Natural killer cell (primary cell): ENCODE results near the gene MTURN. TPM values are rescaled to one million over a fixed set of nuclear protein-coding genes. Genes with fewer than 3 reads are reported as not detected.
"Not testable (repeated sequence)": the region's sequence is repeated elsewhere in the genome, so short reads cannot be mapped to it uniquely, and the experiment has no call there.

Source experiments
- ATAC-seq, 3 donors: fragments of 150-1000 bp in 2 of 3; fragments of 200-7000 bp in 1 of 3; cut with Tn5 transposase; 1 replicate in 1 of 3; 2 replicates in 2 of 3; pipeline ENCODE4 v1.10.0; 2021; ENCODE audit warnings: mild to moderate bottlenecking in 2 of 3, moderate library complexity in 2 of 3
- DNase-seq, 2 donors: peaks; one replicate each; pipeline versions ENCODE4 v3.0.0 to v3.0.0-alpha.2; 2013 to 2021; ENCODE audit warnings: mixed read lengths in 1 of 2
- H3K27ac ChIP-seq: one replicate; pipeline ENCODE4 v1.5.1; 2013; ENCODE audit warnings: mild to moderate bottlenecking, low read length
- H3K27me3 ChIP-seq: one replicate; pipeline ENCODE4 v1.6.1; 2013; ENCODE audit warnings: low read length; ENCODE audit not compliant: control insufficient read depth, insufficient read depth
- H3K36me3 ChIP-seq: one replicate; pipeline ENCODE4 v1.6.1; 2013; ENCODE audit warnings: low read length; ENCODE audit not compliant: control insufficient read depth, insufficient read depth
- H3K4me1 ChIP-seq: one replicate; pipeline ENCODE4 v1.6.1; 2013; ENCODE audit warnings: low read length; ENCODE audit not compliant: control insufficient read depth, insufficient read depth
- H3K4me3 ChIP-seq: one replicate; pipeline ENCODE4 v1.5.1; 2013; ENCODE audit warnings: low read length
- H3K9me3 ChIP-seq: one replicate; pipeline ENCODE4 v1.6.1; 2013; ENCODE audit warnings: low read length; ENCODE audit not compliant: control insufficient read depth, insufficient read depth
- H3K27ac Mint-ChIP-seq, 2 donors: one replicate each; pipeline ENCODE4 v1.8.0; 2022; ENCODE audit warnings: mild to moderate bottlenecking in 2 of 2, mixed read lengths in 2 of 2, moderate library complexity in 1 of 2
- H3K27me3 Mint-ChIP-seq, 2 donors: one replicate each; pipeline ENCODE4 v1.8.0; 2022; ENCODE audit warnings: low read depth in 2 of 2, mixed read lengths in 2 of 2
- H3K36me3 Mint-ChIP-seq: one replicate; pipeline ENCODE4 v1.8.0; 2022; ENCODE audit warnings: mixed read lengths
- H3K4me1 Mint-ChIP-seq, 2 donors: one replicate each; pipeline ENCODE4 v1.8.0; 2022; ENCODE audit warnings: mixed read lengths in 2 of 2
- H3K4me3 Mint-ChIP-seq: one replicate; pipeline ENCODE4 v1.8.0; 2022; ENCODE audit warnings: mild to moderate bottlenecking, moderate library complexity, mixed read lengths
- H3K9me3 Mint-ChIP-seq, 2 donors: one replicate each; pipeline ENCODE4 v1.8.0; 2022; ENCODE audit warnings: mixed read lengths in 2 of 2
- WGBS: methylation state at CpG from one replicate; pipeline ENCODE4 v1.1.7; 2013; ENCODE audit warnings: missing lambda C conversion rate; ENCODE audit not compliant: insufficient coverage; 5-methylcytosine and 5-hydroxymethylcytosine counted together
- intact Hi-C: fragments of 100-400 bp; cut with micrococcal nuclease; formaldehyde crosslinking; loops from one replicate; pipeline ENCODE4 v1.14.2; 2022
- total RNA-seq, 4 donors: library from RNA; stranded (reverse); fragments of 120-200 nt in 1 of 4; gene quantifications; one replicate each; pipeline versions ENCODE4 v1.2.3 to v1.2.4, GENCODE V29; 2013 to 2022
- TF ChIP-seq, protein P1 (sequence below): fragments of 200-600 bp; IDR thresholded peaks from one replicate; pipeline ENCODE4 v1.8.0; 2022; ENCODE audit warnings: antibody characterized with exemption

Gene MTURN
- total RNA-seq, 3 donors from 2014 or later (not counting 1 experiment from before 2014, with no cell fraction given), result 31.6 to 37.3 (median 32.8) TPM

DNA sequence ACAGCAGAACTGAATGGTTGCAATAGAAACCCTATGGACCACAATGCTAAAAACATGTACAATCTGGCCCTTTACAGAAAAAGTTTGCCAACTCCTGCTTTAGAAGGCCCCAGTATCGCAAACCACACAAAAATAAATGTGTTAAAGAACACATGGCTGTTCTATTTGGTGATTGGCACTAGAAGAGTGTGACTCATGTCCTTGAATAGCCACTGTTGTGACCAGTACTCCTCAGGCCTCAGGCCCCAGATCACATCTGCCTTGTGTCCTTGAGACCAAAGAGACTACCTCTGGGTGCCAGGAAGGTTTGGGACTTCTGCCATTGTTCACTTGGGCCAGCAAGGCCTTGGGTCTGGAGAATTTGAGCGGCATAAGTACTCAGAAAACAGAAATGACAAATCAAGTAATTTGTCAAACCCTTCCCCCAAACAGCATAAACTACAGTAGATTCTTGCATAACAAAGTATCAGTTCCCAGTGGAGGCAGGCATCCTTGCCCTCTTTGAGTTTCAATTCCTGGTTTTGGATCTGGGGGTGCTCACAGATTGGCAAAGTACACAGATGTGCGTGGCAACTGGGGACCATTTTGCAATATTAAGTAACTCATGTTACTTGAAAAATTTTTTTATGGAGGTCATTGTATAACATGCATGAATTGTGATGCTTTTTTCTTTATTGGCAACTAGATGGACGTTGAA is 50.2 kb downstream of the MTURN start:
- Histone ChIP-seq H3K9me3 (peaks cover 8% of the 10 kb centered on the region), H3K27ac (peak overlapping the region; percentile 18), H3K27me3 (no peaks in the 10 kb centered on the region), H3K36me3 (no peaks in the 10 kb centered on the region), H3K4me1 (no peaks in the 10 kb centered on the region), H3K4me3 (no peak overlapping the region)
- Mint-ChIP-seq H3K4me3 (no peak overlapping the region), H3K27me3 (no peaks in the 10 kb centered on the region), H3K27ac (no peak overlapping the region), H3K36me3 (no peaks in the 10 kb centered on the region), H3K4me1 (peaks cover 0 to under 1% of the 10 kb centered on the region in 2 donors), H3K9me3 (no peaks in the 10 kb centered on the region)
- ATAC-seq, result no peak
- intact Hi-C loops, result no loop called here
- no peak for DNase-seq
- WGBS, result 68% methylated on average over 3 of the region's 4 CpGs
- TF ChIP-seq, protein P1, sequence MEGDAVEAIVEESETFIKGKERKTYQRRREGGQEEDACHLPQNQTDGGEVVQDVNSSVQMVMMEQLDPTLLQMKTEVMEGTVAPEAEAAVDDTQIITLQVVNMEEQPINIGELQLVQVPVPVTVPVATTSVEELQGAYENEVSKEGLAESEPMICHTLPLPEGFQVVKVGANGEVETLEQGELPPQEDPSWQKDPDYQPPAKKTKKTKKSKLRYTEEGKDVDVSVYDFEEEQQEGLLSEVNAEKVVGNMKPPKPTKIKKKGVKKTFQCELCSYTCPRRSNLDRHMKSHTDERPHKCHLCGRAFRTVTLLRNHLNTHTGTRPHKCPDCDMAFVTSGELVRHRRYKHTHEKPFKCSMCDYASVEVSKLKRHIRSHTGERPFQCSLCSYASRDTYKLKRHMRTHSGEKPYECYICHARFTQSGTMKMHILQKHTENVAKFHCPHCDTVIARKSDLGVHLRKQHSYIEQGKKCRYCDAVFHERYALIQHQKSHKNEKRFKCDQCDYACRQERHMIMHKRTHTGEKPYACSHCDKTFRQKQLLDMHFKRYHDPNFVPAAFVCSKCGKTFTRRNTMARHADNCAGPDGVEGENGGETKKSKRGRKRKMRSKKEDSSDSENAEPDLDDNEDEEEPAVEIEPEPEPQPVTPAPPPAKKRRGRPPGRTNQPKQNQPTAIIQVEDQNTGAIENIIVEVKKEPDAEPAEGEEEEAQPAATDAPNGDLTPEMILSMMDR, result no peak

DNA sequence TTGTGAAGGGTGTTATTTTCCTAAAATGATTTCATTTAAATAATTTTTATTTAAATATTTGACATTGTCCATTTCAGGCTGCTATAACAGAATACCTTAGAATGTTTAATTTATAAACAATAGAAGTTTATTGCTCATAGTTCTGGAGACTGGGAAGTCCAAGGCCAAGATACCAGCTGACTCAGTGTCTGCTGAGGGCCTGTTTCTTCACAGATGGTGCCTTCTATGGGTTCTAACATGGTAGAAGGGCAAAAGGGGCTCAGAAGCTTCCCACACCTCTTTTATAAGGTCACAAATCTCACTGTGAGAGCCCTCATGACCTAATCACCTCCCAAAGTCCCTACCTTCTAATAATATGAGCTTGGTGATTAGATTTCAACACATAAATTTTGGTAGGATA is 50.7 kb downstream of the MTURN start:
- peaks cover 8% of the 10 kb centered on the region for H3K9me3 ChIP-seq
- DNase-seq, result no peak
- H3K4me3 ChIP-seq, result no peak overlapping the region
- no peaks in the 10 kb centered on the region for H3K27me3 ChIP-seq
- no peaks in the 10 kb centered on the region for H3K9me3 Mint-ChIP-seq
- H3K36me3 Mint-ChIP-seq, result no peaks in the 10 kb centered on the region
- no peaks in the 10 kb centered on the region for H3K4me1 ChIP-seq
- H3K27ac ChIP-seq, result peak overlapping the region; percentile 50
- H3K4me3 Mint-ChIP-seq, result no peak overlapping the region
- no peaks in the 10 kb centered on the region for H3K27me3 Mint-ChIP-seq
- no peak for ATAC-seq
- TF ChIP-seq, protein P1, result no peak
- H3K27ac Mint-ChIP-seq, result no peak overlapping the region
- H3K4me1 Mint-ChIP-seq, result no peaks in the 10 kb centered on the region
- no peaks in the 10 kb centered on the region for H3K36me3 ChIP-seq
- intact Hi-C loops, result no loop called here

DNA sequence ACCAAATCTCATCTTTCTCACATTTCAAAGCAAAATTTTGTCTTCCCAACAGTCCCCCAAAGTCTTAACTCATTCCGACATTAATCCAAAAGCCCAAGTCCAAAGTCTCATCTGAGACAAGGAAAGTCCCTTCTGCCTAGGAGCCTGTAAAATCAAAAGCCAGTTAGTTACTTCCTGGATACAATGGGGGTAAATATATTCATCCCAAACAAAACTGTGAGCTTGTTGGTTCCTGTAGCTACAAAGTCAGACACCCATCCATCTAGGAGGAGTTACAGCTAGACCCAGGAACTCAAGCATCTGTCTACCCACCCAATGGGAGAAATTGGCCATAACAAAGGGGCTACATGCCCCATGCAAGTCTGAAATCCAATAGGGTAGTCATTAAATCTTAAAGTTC is 51.9 kb downstream of the MTURN start:
- DNase-seq (no peak), ATAC-seq (no peak)
- Histone ChIP-seq H3K36me3 (no peaks in the 10 kb centered on the region), H3K27ac (no peak overlapping the region), H3K27me3 (no peaks in the 10 kb centered on the region), H3K9me3 (peaks cover 8% of the 10 kb centered on the region), H3K4me1 (no peaks in the 10 kb centered on the region), H3K4me3 (no peak overlapping the region)
- intact Hi-C loops, result no loop called here
- 100% methylated on average over 1 of the region's 1 CpG for WGBS
- no peak overlapping the region for H3K4me3 Mint-ChIP-seq
- H3K27ac Mint-ChIP-seq, result no peak overlapping the region
- H3K36me3 Mint-ChIP-seq, result no peaks in the 10 kb centered on the region
- TF ChIP-seq, protein P1, result no peak
- no peaks in the 10 kb centered on the region for H3K9me3 Mint-ChIP-seq
- no peaks in the 10 kb centered on the region for H3K4me1 Mint-ChIP-seq
- H3K27me3 Mint-ChIP-seq, result no peaks in the 10 kb centered on the region

DNA sequence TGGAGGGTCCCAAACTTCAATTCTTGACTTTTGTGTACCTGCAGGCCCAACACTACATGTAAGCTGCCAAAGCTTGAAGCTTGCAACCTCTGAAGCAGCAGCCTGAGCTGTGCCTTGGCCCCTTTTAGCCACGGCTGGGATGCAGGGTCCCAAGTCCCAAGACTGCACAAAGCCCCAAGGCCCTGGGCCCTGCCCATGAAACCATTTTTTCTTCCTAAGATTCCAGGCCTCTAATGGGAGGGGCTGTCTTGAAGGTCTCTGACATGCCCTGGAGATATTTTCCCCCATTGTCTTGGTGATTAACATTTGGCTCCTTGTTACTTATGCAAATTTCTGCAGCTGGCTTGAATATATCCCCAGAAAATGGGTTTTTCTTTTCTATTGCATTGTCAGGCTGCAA is 52.7 kb downstream of the MTURN start:
- Histone ChIP-seq H3K36me3 (no peaks in the 10 kb centered on the region), H3K9me3 (peaks cover 8% of the 10 kb centered on the region), H3K27me3 (no peaks in the 10 kb centered on the region), H3K4me3 (no peak overlapping the region), H3K4me1 (no peaks in the 10 kb centered on the region), H3K27ac (no peak overlapping the region)
- ATAC-seq (no peak), DNase-seq (no peak)
- intact Hi-C loops, result no loop called here
- Mint-ChIP-seq H3K27ac (no peak overlapping the region), H3K36me3 (no peaks in the 10 kb centered on the region), H3K4me3 (no peak overlapping the region), H3K27me3 (no peaks in the 10 kb centered on the region), H3K9me3 (no peaks in the 10 kb centered on the region), H3K4me1 (no peaks in the 10 kb centered on the region)
- 89% methylated on average over 1 of the region's 1 CpG for WGBS
- TF ChIP-seq, protein P1, result no peak

DNA sequence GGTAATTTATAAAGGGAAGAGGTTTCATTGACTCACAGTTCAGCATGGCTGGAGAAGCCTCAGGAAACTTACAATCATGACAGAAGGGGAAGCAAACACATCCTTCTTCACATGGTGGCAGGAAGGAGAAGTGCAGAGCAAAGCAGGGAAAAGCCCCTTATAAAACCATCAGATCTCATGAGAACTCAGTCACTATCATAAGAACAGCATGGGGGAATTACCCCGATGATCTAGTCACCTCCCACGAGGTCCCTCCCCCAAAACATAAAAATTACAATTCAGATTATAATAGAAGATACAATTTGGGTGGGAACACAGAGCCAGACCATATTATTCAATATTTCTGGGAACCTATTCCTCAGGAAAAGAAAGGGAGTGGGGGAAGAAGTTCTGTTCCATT is 53.6 kb downstream of the MTURN start:
- H3K9me3 ChIP-seq, H3K4me3 Mint-ChIP-seq, H3K4me3 ChIP-seq, ATAC-seq, H3K36me3 Mint-ChIP-seq, H3K27me3 Mint-ChIP-seq, intact Hi-C loops, DNase-seq, H3K4me1 Mint-ChIP-seq, H3K9me3 Mint-ChIP-seq, H3K36me3 ChIP-seq, H3K4me1 ChIP-seq, H3K27me3 ChIP-seq, H3K27ac ChIP-seq, H3K27ac Mint-ChIP-seq: not testable (repeated sequence)
- no CpG with 5 or more reads among the region's 2 CpGs for WGBS
